GM23338 (cell line): ENCODE measurements around the gene KRTAP12-2. TPM values are rescaled to one million over a fixed set of nuclear protein-coding genes. Genes with fewer than 3 reads are reported as not detected.
A peak's percentile ranks its signal among the peaks of the same experiment; 100 is the strongest.
"Not testable (repeated sequence)": the region's sequence is repeated elsewhere in the genome, so short reads cannot be mapped to it uniquely, and the experiment has no call there.

Source experiments
- ATAC-seq: fragments of 200-7000 bp; cut with Tn5 transposase; 3 replicates; pipeline ENCODE4 v1.9.1; 2020
- DNase-seq: peaks from one replicate; pipeline ENCODE4 v3.0.0-alpha.2; 2015; ENCODE audit warnings: low spot score
- H2AFZ ChIP-seq: fragments of 200-600 bp; sonication (generic); 2 replicates; pipeline ENCODE4 v1.8.0; 2016; ENCODE audit warnings: antibody characterized with exemption, mild to moderate bottlenecking, moderate library complexity
- H3F3A ChIP-seq: fragments of 200-600 bp; sonication (generic); replicated peaks from 2 replicates; pipeline ENCODE4 v1.8.0; 2017; ENCODE audit warnings: antibody characterized with exemption, mixed run types, low read depth
- H3K27ac ChIP-seq: fragments of 200-600 bp; sonication (generic); 2 replicates; pipeline ENCODE4 v1.6.1; 2016; ENCODE audit warnings: low read depth
- H3K27me3 ChIP-seq: fragments of 200-600 bp; sonication (generic); 2 replicates; pipeline ENCODE4 v1.8.0; 2016; ENCODE audit warnings: mild to moderate bottlenecking, mixed run types, moderate library complexity; ENCODE audit not compliant: insufficient read depth
- H3K36me3 ChIP-seq: fragments of 200-600 bp; sonication (generic); 2 replicates; pipeline ENCODE4 v1.8.0; 2016; ENCODE audit warnings: mild to moderate bottlenecking; ENCODE audit not compliant: insufficient read depth
- H3K4me1 ChIP-seq: fragments of 200-600 bp; sonication (generic); 2 replicates; pipeline ENCODE4 v1.8.0; 2016; ENCODE audit warnings: mild to moderate bottlenecking, moderate library complexity; ENCODE audit not compliant: insufficient read depth
- H3K4me2 ChIP-seq: fragments of 200-600 bp; sonication (generic); 2 replicates; pipeline ENCODE4 v1.7.1; 2017; ENCODE audit warnings: mixed run types
- H3K4me3 ChIP-seq: fragments of 200-600 bp; sonication (generic); 2 replicates; pipeline ENCODE4 v1.6.1; 2016; ENCODE audit warnings: mixed run types
- H3K79me2 ChIP-seq: fragments of 200-600 bp; sonication (generic); replicated peaks from 2 replicates; pipeline ENCODE4 v1.8.0; 2017; ENCODE audit warnings: mild to moderate bottlenecking; ENCODE audit not compliant: insufficient read depth
- H3K9me2 ChIP-seq: fragments of 200-600 bp; sonication (generic); 2 replicates; pipeline ENCODE4 v1.8.0; 2017; ENCODE audit not compliant: insufficient read depth
- H4K20me1 ChIP-seq: fragments of 200-600 bp; sonication (generic); replicated peaks from 2 replicates; pipeline ENCODE4 v1.8.0; 2017; ENCODE audit warnings: mild to moderate bottlenecking; ENCODE audit not compliant: insufficient read depth
- H3K27ac Mint-ChIP-seq: 2 replicates; pipeline ENCODE4 v1.8.0; 2020; ENCODE audit warnings: inconsistent platforms, mild to moderate bottlenecking, moderate library complexity, mixed read lengths
- H3K27me3 Mint-ChIP-seq: 3 replicates; pipeline ENCODE4 v1.8.0; 2022; ENCODE audit warnings: low read depth, mild to moderate bottlenecking, moderate library complexity, mixed read lengths, inconsistent platforms; ENCODE audit not compliant: insufficient read depth, poor library complexity
- H3K36me3 Mint-ChIP-seq: 3 replicates; pipeline ENCODE4 v1.8.0; 2021; ENCODE audit warnings: low read depth, mild to moderate bottlenecking, inconsistent platforms, moderate library complexity, mixed read lengths
- H3K4me1 Mint-ChIP-seq: 3 replicates; pipeline ENCODE4 v1.8.0; 2020; ENCODE audit warnings: mild to moderate bottlenecking, inconsistent platforms, mixed read lengths
- H3K4me3 Mint-ChIP-seq: 3 replicates; pipeline ENCODE4 v1.8.0; 2021; ENCODE audit warnings: moderate library complexity, mild to moderate bottlenecking, inconsistent platforms, mixed read lengths
- H3K9me3 Mint-ChIP-seq: 3 replicates; pipeline ENCODE4 v1.8.0; 2020; ENCODE audit warnings: moderate library complexity, mild to moderate bottlenecking, inconsistent platforms, mixed read lengths
- CREB1 ChIP-seq: fragments of 250-450 bp; sonication (Bioruptor Pico); IDR thresholded peaks from 2 replicates; pipeline ENCODE4 v1.5.0; 2020; ENCODE audit warnings: low read depth, mild to moderate bottlenecking, moderate library complexity
- EZH2 ChIP-seq: fragments of 200-600 bp; sonication (generic); IDR thresholded peaks from one replicate; pipeline ENCODE4 v1.8.0; 2017; ENCODE audit warnings: antibody characterized with exemption, mild to moderate bottlenecking, low read depth; ENCODE audit not compliant: unreplicated experiment
- EZH2phosphoT487 ChIP-seq: fragments of 200-600 bp; sonication (generic); IDR thresholded peaks from one replicate; pipeline ENCODE4 v1.8.1; 2018; ENCODE audit warnings: antibody characterized with exemption; ENCODE audit not compliant: unreplicated experiment
- ZNF114 ChIP-seq: fragments of 250-450 bp; sonication (Bioruptor Pico); IDR thresholded peaks from 2 replicates; pipeline ENCODE4 v1.5.0; 2020; ENCODE audit warnings: mild to moderate bottlenecking, moderate library complexity
- polyA plus RNA-seq: library from polyadenylated mRNA; unstranded; fragments of >200 nt; fragmentation: Nextera tagmentation; extraction: Ambion mirVana; gene quantifications from 2 replicates; pipeline ENCODE4 v1.2.1, GENCODE V29; 2016
- total RNA-seq: library from RNA; depleted of rRNA; stranded (reverse); fragments of >200 nt; shearing (Covaris generic); gene quantifications from 2 replicates; pipeline ENCODE4 v1.2.3, GENCODE V29; 2014
- TF ChIP-seq, protein P1 (sequence below): IDR thresholded peaks from one replicate; pipeline ENCODE4 v1.6.1; 2018; ENCODE audit warnings: antibody characterized with exemption; ENCODE audit not compliant: unreplicated experiment
- TF ChIP-seq, protein P2 (sequence below), 2 experiments: fragments of 200-600 bp in 1 of 2; sonication (generic) in 1 of 2; conservative IDR thresholded peaks; 2 replicates each; pipeline versions ENCODE4 v1.5.1 to v1.6.1; 2016 to 2017; ENCODE audit warnings: antibody characterized with exemption in 2 of 2, low read depth in 2 of 2, mild to moderate bottlenecking in 2 of 2, moderate library complexity in 1 of 2

The KRTAP12-2 gene
- total and polyA plus RNA-seq, 2 experiments from 2014 or later = not detected

DNA sequence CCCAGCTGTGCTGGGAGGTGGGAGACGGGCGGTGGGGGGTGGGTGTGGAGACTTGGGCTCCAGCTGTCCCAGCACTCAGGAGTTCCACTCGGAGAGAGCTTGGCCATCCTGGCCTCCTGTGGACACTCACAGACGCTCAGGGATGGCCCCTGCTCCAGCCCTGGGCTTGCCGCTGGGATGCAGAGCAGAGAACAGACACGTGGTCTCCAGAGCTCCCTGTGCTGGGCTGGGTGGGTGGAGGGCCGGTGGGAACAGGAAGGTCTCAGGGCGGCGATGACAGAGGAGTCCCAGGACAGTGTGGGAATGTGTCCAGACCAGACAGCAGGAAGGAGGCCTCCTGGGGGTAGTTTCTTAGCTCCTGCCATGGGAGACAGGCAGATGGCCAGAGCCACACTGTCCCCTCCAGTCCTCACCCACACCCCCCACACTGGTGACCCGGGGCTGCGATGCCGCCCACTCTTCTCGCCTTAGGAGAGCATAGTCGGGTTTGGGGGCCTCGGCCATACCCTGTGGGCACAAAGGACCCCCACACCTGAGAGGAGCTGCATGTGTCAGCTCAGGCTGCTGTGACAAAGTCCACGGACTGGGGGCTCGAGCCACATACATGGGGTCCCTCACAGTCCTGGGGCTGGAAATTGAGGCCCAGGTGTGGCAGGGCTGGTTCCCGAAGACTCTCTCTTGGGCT is 37.9 kb downstream of the KRTAP12-2 start (continued):
- TF ChIP-seq, protein P1, sequence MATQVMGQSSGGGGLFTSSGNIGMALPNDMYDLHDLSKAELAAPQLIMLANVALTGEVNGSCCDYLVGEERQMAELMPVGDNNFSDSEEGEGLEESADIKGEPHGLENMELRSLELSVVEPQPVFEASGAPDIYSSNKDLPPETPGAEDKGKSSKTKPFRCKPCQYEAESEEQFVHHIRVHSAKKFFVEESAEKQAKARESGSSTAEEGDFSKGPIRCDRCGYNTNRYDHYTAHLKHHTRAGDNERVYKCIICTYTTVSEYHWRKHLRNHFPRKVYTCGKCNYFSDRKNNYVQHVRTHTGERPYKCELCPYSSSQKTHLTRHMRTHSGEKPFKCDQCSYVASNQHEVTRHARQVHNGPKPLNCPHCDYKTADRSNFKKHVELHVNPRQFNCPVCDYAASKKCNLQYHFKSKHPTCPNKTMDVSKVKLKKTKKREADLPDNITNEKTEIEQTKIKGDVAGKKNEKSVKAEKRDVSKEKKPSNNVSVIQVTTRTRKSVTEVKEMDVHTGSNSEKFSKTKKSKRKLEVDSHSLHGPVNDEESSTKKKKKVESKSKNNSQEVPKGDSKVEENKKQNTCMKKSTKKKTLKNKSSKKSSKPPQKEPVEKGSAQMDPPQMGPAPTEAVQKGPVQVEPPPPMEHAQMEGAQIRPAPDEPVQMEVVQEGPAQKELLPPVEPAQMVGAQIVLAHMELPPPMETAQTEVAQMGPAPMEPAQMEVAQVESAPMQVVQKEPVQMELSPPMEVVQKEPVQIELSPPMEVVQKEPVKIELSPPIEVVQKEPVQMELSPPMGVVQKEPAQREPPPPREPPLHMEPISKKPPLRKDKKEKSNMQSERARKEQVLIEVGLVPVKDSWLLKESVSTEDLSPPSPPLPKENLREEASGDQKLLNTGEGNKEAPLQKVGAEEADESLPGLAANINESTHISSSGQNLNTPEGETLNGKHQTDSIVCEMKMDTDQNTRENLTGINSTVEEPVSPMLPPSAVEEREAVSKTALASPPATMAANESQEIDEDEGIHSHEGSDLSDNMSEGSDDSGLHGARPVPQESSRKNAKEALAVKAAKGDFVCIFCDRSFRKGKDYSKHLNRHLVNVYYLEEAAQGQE = no peak
- TF ChIP-seq ZNF114 (CRISPR knock-in tag) = no peak
- no peak for TF ChIP-seq CREB1 (CRISPR knock-in tag)
- TF ChIP-seq, protein P2, sequence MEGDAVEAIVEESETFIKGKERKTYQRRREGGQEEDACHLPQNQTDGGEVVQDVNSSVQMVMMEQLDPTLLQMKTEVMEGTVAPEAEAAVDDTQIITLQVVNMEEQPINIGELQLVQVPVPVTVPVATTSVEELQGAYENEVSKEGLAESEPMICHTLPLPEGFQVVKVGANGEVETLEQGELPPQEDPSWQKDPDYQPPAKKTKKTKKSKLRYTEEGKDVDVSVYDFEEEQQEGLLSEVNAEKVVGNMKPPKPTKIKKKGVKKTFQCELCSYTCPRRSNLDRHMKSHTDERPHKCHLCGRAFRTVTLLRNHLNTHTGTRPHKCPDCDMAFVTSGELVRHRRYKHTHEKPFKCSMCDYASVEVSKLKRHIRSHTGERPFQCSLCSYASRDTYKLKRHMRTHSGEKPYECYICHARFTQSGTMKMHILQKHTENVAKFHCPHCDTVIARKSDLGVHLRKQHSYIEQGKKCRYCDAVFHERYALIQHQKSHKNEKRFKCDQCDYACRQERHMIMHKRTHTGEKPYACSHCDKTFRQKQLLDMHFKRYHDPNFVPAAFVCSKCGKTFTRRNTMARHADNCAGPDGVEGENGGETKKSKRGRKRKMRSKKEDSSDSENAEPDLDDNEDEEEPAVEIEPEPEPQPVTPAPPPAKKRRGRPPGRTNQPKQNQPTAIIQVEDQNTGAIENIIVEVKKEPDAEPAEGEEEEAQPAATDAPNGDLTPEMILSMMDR (conservative IDR thresholded peaks at IDR 0.05; ENCODE audit: low read depth in 2 of 2) = no peak
- TF ChIP-seq EZH2phosphoT487 = no peak
- TF ChIP-seq EZH2 = no peak

DNA sequence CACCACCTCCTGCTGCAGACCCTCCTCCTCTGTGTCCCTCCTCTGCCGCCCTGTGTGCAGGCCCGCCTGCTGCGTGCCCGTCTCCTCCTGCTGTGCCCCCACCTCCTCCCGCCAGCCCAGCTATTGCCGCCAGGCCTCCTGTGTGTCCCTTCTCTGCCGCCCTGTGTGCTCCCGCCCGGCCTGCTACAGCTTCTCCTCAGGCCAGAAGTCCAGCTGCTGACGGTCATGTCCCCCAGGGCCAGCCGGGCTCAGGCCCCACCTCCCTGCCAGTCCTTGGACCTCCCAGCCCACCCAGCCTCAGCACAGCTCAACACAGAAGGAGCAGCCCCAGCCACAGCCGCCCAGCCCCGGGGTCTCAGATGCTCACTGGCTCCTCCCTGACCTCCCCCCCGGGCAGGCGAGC is 38.9 kb downstream of the KRTAP12-2 start:
- H3K27me3 ChIP-seq, H3K4me3 ChIP-seq, DNase-seq, H4K20me1 ChIP-seq, H3K4me1 ChIP-seq, H3K4me3 Mint-ChIP-seq, H3K4me2 ChIP-seq, H2AFZ ChIP-seq, H3F3A ChIP-seq, H3K4me1 Mint-ChIP-seq, H3K27me3 Mint-ChIP-seq, H3K79me2 ChIP-seq, H3K27ac Mint-ChIP-seq, H3K27ac ChIP-seq, H3K36me3 ChIP-seq, H3K9me2 ChIP-seq: not testable (repeated sequence)
- peaks cover 20% of the 10 kb centered on the region for H3K36me3 Mint-ChIP-seq
- peak; percentile 63 for ATAC-seq
- H3K9me3 Mint-ChIP-seq = peaks cover 43% of the 10 kb centered on the region

DNA sequence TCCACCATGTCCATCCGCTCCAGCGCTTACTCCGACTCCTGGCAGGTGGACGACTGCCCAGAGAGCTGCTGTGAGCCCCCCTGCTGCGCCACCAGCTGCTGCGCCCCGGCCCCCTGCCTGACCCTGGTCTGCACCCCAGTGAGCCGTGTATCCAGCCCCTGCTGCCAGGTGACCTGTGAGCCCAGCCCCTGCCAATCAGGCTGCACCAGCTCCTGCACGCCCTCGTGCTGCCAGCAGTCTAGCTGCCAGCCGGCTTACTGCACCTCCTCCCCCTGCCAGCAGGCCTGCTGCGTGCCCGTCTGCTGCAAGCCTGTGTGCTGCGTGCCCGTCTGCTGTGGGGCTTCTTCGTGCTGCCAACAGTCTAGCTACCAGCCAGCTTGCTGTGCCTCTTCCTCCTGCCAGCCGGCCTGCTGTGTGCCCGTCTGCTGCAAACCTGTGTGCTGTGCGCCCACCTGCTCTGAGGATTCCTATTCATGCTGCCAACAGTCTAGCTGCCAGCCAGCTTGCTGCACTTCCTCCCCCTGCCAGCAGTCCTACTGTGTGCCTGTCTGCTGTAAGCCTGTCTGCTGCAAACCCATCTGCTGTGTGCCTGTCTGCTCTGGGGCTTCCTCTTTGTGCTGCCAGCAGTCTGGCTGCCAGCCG is 39.4 kb downstream of the KRTAP12-2 start:
- not testable (repeated sequence) for H3K4me3 Mint-ChIP-seq, H3F3A ChIP-seq, H2AFZ ChIP-seq, H3K4me1 ChIP-seq, H3K27ac ChIP-seq, H4K20me1 ChIP-seq, DNase-seq, ATAC-seq, H3K27ac Mint-ChIP-seq, H3K36me3 ChIP-seq, H3K27me3 Mint-ChIP-seq, H3K79me2 ChIP-seq, H3K4me2 ChIP-seq, H3K4me1 Mint-ChIP-seq, H3K4me3 ChIP-seq, H3K27me3 ChIP-seq, H3K9me2 ChIP-seq
- Mint-ChIP-seq H3K36me3 (peaks cover 23% of the 10 kb centered on the region), H3K9me3 (peaks cover 45% of the 10 kb centered on the region)
